ENCODE data around the gene ANKRD22.
A peak's percentile ranks its signal among the peaks of the same experiment; 100 is the strongest.

The ANKRD22 gene

DNA sequence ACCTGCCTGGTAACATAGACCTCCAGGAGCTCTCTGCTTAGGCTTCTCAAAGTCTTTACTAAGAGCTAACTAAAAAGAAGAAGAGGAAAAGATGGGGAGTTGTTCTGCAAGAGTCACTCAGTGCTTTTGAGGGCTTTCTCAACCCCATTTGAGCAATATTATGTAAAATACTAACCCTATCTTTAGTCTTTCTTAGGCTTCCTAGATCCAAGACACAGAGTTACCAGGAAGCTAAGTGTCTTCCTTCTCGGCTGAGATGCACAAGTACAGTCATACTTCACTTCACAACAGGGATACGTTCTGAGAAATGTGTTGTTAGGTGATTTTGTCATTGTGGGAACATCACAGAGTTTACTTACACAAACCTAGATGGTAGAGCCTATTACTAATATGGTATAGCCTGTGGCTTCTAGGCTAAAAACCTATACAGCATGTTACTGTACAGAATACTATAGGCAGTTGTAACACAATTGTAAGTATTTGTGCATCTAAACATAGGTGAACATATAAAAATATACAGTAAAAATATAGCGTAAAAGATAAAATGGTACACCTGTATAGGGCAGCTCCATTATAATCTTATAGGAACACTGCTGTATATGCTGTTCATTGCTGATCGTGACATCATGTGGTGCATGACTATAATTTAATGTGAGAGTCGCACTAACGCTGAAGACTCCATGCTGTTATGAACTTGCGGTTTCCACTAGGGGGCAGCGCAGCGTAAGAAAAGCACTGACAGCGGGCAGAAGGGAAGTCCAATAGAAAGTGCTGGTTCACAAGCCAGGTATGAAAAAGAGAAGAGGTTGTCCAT is 16.3 kb downstream of the ANKRD22 start:
- H3K9ac ChIP-seq (ENCODE audit: low read length) = no peak overlapping the region
- no peaks in the 10 kb centered on the region for H3K9me3 ChIP-seq (replicated peaks; ENCODE audit: insufficient read depth, low read length)
- no peak overlapping the region for H3K27ac ChIP-seq (ENCODE audit: low read length)
- H3K4me2 ChIP-seq (ENCODE audit: low read depth, low read length) = no peak overlapping the region
- H3K4me1 ChIP-seq (ENCODE audit: low read length) = no peaks in the 10 kb centered on the region
- no peaks in the 10 kb centered on the region for H3K79me2 ChIP-seq (ENCODE audit: low read length)
- H3K27me3 ChIP-seq (replicated peaks; ENCODE audit: insufficient read depth, low read length) = no peaks in the 10 kb centered on the region
- no peaks in the 10 kb centered on the region for H3F3A ChIP-seq (ENCODE audit: insufficient read depth, low read length)
- H3K36me3 ChIP-seq (replicated peaks; ENCODE audit: insufficient read depth, low read length) = no peaks in the 10 kb centered on the region
- H2AFZ ChIP-seq (ENCODE audit: low read length) = no peak overlapping the region
- peak; percentile 85 for DNase-seq
- no peaks in the 10 kb centered on the region for H3K9me2 ChIP-seq (replicated peaks; ENCODE audit: insufficient read depth, low read length)
- H4K20me1 ChIP-seq (ENCODE audit: insufficient read depth, low read length) = no peaks in the 10 kb centered on the region
- H3K4me3 ChIP-seq (ENCODE audit: low read length) = no peak overlapping the region
- TF ChIP-seq EZH2 (optimal IDR thresholded peaks at IDR 0.05; ENCODE audit: low read depth, low read length) = no peak
- TF ChIP-seq, protein P1, sequence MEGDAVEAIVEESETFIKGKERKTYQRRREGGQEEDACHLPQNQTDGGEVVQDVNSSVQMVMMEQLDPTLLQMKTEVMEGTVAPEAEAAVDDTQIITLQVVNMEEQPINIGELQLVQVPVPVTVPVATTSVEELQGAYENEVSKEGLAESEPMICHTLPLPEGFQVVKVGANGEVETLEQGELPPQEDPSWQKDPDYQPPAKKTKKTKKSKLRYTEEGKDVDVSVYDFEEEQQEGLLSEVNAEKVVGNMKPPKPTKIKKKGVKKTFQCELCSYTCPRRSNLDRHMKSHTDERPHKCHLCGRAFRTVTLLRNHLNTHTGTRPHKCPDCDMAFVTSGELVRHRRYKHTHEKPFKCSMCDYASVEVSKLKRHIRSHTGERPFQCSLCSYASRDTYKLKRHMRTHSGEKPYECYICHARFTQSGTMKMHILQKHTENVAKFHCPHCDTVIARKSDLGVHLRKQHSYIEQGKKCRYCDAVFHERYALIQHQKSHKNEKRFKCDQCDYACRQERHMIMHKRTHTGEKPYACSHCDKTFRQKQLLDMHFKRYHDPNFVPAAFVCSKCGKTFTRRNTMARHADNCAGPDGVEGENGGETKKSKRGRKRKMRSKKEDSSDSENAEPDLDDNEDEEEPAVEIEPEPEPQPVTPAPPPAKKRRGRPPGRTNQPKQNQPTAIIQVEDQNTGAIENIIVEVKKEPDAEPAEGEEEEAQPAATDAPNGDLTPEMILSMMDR (IDR thresholded peaks at IDR 0.05; ENCODE audit: low read length) = peak; percentile 91

DNA sequence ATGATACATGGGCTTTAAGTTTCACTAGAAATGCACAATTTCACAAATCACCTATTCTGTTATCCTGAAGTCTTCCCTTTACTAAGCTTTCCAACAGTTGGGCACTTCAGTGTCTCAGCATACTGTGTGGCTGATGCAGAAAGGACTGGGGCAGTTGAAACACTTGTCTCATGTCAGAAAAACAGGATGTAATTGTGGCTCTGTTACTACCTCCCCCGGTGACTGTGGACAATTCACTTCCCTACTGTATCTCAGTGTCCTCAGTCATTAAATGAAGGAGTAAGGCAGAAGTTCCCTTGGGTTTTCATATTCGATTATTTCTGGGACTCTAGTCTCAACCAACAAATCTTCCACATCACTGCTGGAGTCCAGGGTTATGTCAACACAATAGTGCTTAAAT is 17.9 kb downstream of the ANKRD22 start:
- H4K20me1 ChIP-seq (ENCODE audit: insufficient read depth, low read length) = no peaks in the 10 kb centered on the region
- H3F3A ChIP-seq (ENCODE audit: insufficient read depth, low read length) = no peaks in the 10 kb centered on the region
- H3K9me3 ChIP-seq (replicated peaks; ENCODE audit: insufficient read depth, low read length) = no peaks in the 10 kb centered on the region
- H3K27me3 ChIP-seq (replicated peaks; ENCODE audit: insufficient read depth, low read length) = no peaks in the 10 kb centered on the region
- TF ChIP-seq EZH2 (optimal IDR thresholded peaks at IDR 0.05; ENCODE audit: low read depth, low read length) = no peak
- TF ChIP-seq, protein P1 (IDR thresholded peaks at IDR 0.05; ENCODE audit: low read length) = no peak
- TF ChIP-seq EZH2phosphoT487 (IDR thresholded peaks at IDR 0.05; ENCODE audit: low read length) = no peak
- H3K9ac ChIP-seq (ENCODE audit: low read length) = no peak overlapping the region
- no peak overlapping the region for H3K27ac ChIP-seq (ENCODE audit: low read length)
- no peak overlapping the region for H3K4me2 ChIP-seq (ENCODE audit: low read depth, low read length)
- H3K9me2 ChIP-seq (replicated peaks; ENCODE audit: insufficient read depth, low read length) = no peaks in the 10 kb centered on the region
- H3K4me1 ChIP-seq (ENCODE audit: low read length) = no peaks in the 10 kb centered on the region
- H2AFZ ChIP-seq (ENCODE audit: low read length) = no peak overlapping the region
- no peaks in the 10 kb centered on the region for H3K36me3 ChIP-seq (replicated peaks; ENCODE audit: insufficient read depth, low read length)
- no peak overlapping the region for H3K4me3 ChIP-seq (ENCODE audit: low read length)
- no peaks in the 10 kb centered on the region for H3K79me2 ChIP-seq (ENCODE audit: low read length)
- no peak for DNase-seq

DNA sequence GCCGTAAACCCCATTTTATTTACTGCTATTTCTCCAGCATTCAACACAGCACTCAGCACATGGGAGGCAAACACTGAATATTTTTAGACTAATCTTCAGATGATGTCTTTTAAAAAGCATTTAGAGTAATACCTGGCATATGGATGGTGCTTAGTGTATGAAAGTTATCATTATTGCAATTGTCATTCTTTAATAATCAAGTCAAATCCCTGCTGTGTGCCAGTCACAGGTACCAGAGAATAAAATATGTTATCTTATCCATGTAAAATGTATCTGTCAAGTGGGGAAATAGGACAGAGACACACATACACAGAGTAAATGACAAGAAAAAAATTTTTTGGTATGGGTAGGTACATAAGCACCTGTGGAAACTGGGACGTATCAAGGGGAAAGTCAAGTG is 18.5 kb downstream of the ANKRD22 start:
- no peak for TF ChIP-seq EZH2phosphoT487 (IDR thresholded peaks at IDR 0.05; ENCODE audit: low read length)
- TF ChIP-seq, protein P1 (IDR thresholded peaks at IDR 0.05; ENCODE audit: low read length) = no peak
- TF ChIP-seq EZH2 (optimal IDR thresholded peaks at IDR 0.05; ENCODE audit: low read depth, low read length) = no peak
- Histone ChIP-seq H3K4me2 (ENCODE audit: low read depth, low read length) (no peak overlapping the region), H3K79me2 (ENCODE audit: low read length) (no peaks in the 10 kb centered on the region), H3K4me3 (ENCODE audit: low read length) (no peak overlapping the region), H3K27me3 (replicated peaks; ENCODE audit: insufficient read depth, low read length) (no peaks in the 10 kb centered on the region), H3K9me2 (replicated peaks; ENCODE audit: insufficient read depth, low read length) (no peaks in the 10 kb centered on the region), H3K4me1 (ENCODE audit: low read length) (no peaks in the 10 kb centered on the region), H2AFZ (ENCODE audit: low read length) (no peak overlapping the region), H3K9me3 (replicated peaks; ENCODE audit: insufficient read depth, low read length) (no peaks in the 10 kb centered on the region), H3K36me3 (replicated peaks; ENCODE audit: insufficient read depth, low read length) (no peaks in the 10 kb centered on the region), H3K27ac (ENCODE audit: low read length) (no peak overlapping the region), H3K9ac (ENCODE audit: low read length) (no peak overlapping the region), H3F3A (ENCODE audit: insufficient read depth, low read length) (no peaks in the 10 kb centered on the region), H4K20me1 (ENCODE audit: insufficient read depth, low read length) (no peaks in the 10 kb centered on the region)
- DNase-seq = no peak
